HG02759 (cell line): ENCODE measurements around the gene IRX5.

ENCODE experiments used
- ATAC-seq: cut with Tn5 transposase; IDR thresholded peaks from one replicate; pipeline ENCODE4 v1.9.1; 2021; ENCODE audit warnings: mild to moderate bottlenecking, moderate library complexity; ENCODE audit not compliant: unreplicated experiment

IRX5 gene

DNA sequence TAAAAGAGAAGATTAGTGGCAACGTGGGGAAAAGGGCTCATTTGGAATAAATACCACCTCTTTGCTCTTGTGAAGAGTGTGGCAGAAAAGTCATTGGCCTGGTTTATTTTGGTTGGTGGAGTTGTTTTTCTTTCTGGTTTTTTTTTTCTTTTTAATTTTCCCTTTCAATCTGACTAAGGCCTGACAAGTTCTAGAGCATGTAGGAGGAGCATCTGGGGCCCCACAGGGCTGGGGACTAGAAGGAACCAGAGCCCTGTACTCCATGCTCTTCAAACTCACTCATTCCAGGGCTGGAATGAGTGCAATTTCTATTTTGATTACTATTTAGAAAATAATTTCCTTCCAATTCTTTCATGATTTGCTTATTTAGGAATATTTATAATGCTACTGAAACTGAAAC, 13.3 kb downstream of the IRX5 start:
- ATAC-seq, result no peak

DNA sequence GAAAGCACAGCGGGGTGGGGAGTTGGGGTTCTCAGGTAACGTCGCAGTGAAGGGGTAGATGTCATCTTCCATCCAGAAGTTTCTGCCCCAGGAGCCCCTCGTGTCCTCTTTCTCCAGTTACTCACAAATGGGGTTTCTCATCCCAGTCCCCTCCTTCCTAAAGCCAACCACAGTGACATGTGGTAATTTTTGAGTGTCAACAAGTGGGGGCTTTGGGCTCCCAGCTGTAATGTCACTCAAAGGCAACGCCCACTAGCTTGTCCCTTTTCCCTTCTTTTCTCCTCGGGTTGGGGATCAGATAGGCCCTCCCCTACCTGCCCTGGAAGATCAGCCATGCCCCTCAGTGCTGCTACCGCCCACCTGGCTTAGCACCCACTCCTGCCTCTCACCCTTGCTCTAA, 14.4 kb downstream of the IRX5 start:
- ATAC-seq, result no peak

GRCh38 chr16:54946909-54947308, 16.2 kb downstream of the IRX5 start:
- no peak for ATAC-seq

GRCh38 chr16:54947616-54948015, 17.0 kb downstream of the IRX5 start:
- ATAC-seq, result no peak

DNA sequence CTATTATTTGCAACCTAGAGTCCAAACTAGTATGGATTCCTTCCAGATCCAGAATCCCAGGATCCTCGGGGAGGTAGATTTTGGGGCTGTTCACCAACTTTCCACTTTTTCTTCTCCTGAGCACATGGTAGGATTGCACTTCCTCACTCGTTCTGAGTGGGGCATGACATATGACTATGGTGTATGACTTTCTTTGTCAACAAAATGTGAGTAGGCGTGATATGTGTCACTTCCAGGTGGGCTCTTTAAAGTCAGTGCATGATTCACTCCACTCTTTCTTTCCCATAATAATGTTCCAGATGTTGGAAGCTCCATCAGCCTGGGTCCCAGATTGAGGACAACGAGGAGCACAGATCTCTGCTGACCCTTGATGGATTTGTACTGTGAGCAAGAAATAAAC, 21.5 kb downstream of the IRX5 start:
- ATAC-seq, result no peak

GRCh38 chr16:54953461-54953860, 22.8 kb downstream of the IRX5 start:
- ATAC-seq, result no peak

GRCh38 chr16:54954220-54954619, 23.6 kb downstream of the IRX5 start:
- no peak for ATAC-seq

GRCh38 chr16:54955757-54956156, 25.1 kb downstream of the IRX5 start:
- ATAC-seq, result no peak

- ATAC-seq, result no peak
Measured at GRCh38 chr16:54957403-54958166, 26.9 kb downstream of the IRX5 start.

DNA sequence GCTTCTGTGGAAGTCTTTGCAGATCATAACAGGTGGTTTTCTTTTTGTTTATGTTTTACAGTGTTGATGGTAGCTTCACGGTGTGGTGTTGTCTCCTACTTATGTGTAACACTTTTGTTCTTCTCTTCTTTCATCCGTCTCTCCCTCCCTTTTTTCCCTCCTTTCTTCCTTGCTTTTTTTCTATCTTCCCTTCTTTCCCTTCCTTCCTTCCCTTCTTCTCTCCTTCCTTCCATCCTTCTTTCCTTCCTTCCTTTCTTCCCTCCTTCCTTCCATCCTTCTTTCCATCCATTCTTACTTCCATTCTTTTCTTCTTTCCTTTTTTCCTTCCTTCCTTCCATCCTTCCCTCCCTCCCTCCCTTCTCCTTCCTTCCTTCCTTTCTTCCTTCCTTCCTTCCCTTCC, 31.4 kb downstream of the IRX5 start:
- ATAC-seq, result no peak

- no peak for ATAC-seq
Measured at GRCh38 chr16:54964239-54964638, 33.6 kb downstream of the IRX5 start.

GRCh38 chr16:54965464-54965863, 34.8 kb downstream of the IRX5 start:
- ATAC-seq, result no peak

DNA sequence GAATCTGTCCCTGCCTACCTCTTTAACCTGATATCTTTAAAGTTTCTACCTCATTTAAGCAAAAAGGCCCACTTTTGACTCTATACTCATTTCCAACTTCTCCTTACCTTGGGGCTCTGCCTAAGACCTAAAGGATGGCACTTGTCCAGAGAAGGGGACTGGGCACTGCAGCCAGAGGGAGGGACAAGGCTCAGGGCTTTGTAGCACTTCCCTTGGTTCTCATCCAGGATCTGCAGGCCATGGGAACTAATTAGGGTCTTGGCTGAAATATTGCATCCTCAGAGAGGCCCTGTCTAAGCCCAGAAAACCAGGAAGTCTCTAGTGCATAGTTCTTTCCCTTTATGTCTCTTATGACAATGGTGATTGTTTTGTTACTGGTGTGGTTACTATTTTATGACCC, 37.3 kb downstream of the IRX5 start:
- ATAC-seq, result no peak

DNA sequence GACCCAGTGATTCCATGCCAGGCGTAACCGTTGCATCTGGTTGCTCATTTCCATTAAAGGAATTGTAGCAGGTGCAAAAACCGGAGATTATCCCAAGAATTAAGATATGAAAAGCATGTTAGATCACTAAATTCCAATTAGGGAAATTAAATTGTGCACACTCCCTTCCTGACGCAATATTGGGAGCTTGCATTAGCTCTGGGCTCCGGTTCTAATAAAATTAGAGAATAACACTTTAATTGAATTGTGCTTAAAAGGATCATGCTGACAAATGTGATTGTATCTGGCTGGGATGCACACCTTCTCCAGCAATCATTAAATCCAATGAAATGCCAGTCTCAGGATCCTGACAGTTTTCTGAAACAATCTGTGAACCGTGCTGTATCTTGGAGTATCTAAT, 38.1 kb downstream of the IRX5 start:
- no peak for ATAC-seq

GRCh38 chr16:54970016-54970415, 39.4 kb downstream of the IRX5 start:
- ATAC-seq, result no peak

DNA sequence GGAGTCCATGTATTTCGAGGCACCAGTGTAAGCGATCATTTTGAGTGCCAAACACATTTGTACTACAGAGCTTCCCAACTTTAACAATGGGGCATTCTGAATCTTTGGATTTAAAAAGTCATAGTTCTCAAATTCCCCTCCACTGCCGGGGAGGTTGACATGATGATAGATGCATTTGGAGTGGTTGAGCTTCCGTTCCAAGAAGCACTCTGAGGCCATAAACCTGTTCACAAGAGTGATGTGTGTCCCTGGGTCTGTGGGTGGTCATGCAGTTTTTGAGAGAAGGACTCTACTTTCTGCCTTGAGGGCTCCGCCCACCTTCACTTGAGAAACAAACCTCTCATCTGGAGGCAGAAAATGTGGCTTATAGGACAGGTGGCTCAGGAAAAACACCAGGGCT, 43.7 kb downstream of the IRX5 start:
- ATAC-seq, result no peak

GRCh38 chr16:54976651-54977200, 46.1 kb downstream of the IRX5 start:
- no peak for ATAC-seq

GRCh38 chr16:54977211-54977610, 46.5 kb downstream of the IRX5 start:
- ATAC-seq, result no peak

GRCh38 chr16:54980821-54981220, 50.2 kb downstream of the IRX5 start:
- no peak for ATAC-seq
